ENCODE results near the gene EPS8L2.
"Not testable (repeated sequence)": the region's sequence is repeated elsewhere in the genome, so short reads cannot be mapped to it uniquely, and the experiment has no call there.

EPS8L2 gene

GRCh38 chr11:726278-727220 lies 20.5 kb downstream of the EPS8L2 start:
- peak; percentile 39 for DNase-seq (ENCODE audit: low read depth)

DNA sequence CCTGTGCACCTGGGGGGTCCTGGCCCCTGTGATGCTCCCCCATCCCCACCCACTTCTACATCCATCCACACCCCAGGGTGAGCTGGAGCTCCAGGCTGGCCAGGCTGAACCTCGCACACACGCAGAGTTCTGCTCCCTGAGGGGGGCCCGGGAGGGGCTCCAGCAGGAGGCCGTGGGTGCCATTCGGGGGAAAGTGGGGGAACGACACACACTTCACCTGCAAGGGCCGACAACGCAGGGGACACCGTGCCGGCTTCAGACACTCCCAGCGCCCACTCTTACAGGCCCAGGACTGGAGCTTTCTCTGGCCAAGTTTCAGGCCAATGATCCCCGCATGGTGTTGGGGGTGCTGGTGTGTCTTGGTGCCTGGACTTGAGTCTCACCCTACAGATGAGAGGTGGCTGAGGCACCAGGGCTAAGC lies 21.3 kb downstream of the EPS8L2 start:
- no peak for DNase-seq (ENCODE audit: low read depth)

DNA sequence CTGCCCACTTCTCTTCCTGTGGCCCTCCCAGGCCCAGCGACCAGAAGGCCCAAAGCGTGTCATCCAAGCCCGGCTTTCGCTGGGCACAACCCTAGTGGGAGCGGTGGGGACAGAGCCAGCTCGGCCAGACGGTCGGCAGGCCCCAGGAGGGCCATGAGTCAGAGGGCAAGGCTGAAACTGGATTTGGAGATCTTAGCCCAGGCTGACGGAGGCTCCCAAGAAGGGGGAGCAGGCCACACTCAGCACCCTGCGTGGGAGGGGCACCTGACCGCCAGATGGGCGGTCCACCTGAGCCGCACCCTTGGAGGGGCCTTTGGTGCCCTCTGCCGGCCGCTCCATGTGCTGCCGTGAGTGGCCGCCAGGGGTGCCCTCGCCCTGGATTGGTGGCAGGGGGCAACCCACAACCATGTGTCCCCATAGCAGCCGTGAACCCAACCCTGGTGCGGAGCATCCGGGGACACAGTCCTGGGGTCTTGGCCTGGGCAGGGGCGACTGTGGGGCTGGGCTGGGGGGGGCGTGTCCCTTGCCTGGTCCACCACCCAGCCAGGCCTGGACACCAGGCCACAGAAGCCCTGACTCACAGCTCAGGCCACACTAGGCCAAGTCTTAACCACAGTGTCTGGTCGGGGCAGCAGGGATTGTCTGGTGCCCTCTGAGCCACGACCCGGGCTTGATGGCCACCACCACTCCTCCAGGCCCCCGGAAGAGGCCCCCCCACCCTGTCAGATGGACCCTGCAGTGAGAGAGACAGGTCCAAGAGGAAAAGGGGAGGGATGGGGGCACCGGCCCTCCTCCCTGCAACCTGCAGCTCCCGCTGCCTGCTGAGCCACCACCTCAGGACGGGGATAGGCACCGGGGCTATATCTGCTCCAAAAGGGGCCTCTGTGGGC lies 22.1 kb downstream of the EPS8L2 start:
- DNase-seq (ENCODE audit: low read depth), result peak; percentile 71

DNA sequence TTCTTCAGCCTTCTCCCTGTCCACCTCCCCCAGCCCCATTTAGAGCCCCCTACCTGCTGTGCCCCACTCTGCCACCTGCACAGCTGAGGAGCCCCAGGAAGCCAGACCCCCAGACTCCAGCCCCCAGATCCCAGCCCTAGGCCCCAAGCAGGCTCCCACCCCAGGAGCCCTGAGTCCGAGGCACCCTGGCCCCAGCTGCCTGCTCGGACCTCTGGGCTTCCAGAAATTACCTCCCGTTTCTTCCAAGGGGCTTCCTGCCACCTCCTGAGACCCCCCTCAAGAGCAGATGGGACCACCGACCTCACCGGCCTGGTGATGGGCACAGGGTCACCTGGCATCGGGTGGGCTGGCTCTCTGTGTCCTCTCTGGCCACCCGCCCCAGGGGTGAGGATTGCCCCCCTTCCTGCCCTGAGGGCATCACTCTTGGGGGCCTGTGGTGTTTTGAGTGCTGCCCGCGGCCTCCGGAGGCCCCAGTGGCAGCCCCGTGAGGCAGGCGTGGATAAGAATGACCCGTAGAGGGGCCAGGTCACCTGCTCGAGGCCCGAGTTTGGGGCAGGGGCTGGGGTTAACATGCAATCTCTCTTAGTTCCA lies 23.0 kb downstream of the EPS8L2 start:
- no peak for DNase-seq (ENCODE audit: low read depth)

DNA sequence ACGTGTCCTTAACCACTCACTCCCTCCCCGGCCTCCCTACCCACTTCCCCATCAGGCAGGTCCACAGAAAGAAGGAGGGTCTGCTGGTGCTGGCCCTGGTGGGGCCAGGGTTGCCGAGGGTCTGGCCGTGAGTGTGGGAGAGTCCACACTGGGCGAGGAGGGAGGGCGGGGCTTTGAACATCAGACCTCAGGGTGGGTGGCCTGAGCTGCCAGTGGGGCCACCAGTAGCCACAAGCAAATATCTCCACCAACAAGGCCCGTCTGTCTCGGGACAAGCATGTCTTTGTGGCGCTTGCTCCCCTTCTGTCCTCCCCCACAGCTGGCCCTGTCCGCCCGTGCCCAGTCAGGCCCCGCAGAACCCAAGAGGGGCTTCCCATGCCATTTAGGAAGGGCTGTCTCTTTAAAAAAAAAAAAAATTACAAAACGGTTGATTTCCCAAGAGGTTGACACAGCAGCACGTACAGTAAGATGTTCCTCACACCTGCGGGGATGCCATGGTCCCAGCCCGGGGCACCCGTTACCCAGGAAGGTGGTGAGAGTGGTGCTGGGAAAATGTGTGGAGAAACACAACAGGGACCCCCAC lies 23.6 kb downstream of the EPS8L2 start:
- no peak for DNase-seq (ENCODE audit: low read depth)

GRCh38 chr11:733072-733471 lies 27.0 kb downstream of the EPS8L2 start:
- no peak for DNase-seq (ENCODE audit: low read depth)

DNA sequence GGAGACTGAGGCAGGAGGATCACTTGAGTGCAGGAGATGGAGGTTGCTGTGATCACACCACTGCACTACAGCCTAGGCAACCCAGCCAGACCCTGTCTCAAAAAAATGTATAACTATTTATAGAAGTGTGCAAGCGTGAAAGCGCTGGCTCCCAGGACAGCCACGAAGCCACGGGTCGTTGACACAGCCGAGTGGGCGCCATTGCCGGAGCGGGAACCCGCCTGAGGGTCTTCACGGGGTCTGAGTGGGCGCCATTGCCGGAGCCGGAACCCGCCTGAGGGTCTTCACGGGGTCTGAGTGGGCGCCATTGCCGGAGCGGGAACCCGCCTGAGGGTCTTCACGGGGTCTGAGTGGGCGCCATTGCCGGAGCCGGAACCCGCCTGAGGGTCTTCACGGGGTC lies 28.5 kb downstream of the EPS8L2 start:
- not testable (repeated sequence) for DNase-seq (ENCODE audit: low read depth)

- no peak for DNase-seq (ENCODE audit: low read depth)
These were observed 31.3 kb downstream of the EPS8L2 start for GRCh38 chr11:737366-737765.

DNA sequence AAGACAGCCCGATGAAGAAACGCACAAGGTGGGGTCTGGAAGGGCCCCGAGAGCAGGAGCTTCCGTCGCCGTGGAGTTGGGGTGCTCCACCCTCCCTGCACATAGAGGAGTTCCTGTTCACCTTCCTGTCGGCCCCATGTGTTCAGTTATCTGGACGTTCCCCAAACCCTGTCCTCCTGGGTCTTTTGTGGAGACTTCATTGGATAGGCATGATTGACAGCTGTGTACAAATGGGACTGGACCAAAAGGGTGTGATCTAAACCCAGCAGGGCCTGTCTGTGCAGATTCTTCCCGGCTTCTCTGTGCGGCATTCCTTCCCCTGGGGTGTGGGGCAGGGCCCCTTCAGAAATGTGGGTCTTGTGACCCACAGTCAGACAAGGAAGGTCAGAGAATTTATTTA lies 31.9 kb downstream of the EPS8L2 start:
- not testable (repeated sequence) for DNase-seq (ENCODE audit: low read depth)

DNA sequence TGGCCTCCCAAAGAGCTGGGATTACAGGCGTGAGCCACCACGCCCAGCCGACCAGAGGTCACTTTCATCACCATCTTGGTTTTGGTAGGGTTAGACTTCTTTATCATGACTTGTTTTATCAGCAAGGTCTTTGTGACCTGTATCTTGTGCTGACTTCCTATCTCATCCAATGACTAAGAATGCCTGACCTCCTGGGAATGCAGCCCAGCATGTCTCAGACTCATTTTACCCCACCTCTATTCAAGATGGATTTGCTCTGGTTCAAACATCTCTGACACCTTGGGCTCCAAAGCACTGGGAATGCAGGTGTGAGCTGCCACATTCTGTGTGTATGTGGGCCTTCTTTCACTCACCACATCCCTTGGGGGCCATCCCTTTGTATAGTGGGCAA lies 36.1 kb downstream of the EPS8L2 start:
- DNase-seq (ENCODE audit: low read depth), result no peak

DNA sequence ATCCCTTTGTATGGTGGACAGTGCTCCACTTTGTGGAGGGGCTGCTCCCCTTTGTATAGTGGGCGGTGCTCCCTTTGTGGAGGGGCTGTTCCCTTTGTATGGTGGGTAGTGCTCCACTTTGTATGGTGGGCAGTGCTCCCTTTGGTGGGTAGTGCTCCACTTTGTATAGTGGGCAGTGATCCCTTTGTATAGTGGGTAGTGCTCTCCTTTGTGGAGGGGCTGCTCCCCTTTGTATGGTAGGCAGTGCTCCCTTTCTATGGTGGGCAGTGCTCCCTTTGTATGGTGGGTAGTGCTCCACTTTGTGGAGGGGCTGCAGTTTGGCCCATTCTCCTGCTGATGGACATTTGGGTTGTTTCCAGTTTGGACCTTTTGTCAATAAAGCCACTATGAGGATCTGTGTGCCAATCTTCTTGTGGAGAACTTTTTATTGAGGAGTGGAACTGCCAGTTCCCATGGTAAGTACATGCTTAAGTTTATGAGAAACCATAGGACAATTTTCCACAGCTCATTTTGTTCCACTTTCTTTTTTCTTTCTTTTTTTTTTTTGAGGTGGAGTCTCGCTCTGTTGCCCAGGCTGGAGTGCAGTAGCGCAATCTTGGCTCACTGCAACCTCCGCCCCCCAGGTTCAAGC lies 36.7 kb downstream of the EPS8L2 start:
- DNase-seq (ENCODE audit: low read depth), result no peak

GRCh38 chr11:745428-745827 lies 39.4 kb downstream of the EPS8L2 start:
- no peak for DNase-seq (ENCODE audit: low read depth)

- DNase-seq (ENCODE audit: low read depth), result no peak
These were observed 40.5 kb downstream of the EPS8L2 start for GRCh38 chr11:746289-747157.

DNA sequence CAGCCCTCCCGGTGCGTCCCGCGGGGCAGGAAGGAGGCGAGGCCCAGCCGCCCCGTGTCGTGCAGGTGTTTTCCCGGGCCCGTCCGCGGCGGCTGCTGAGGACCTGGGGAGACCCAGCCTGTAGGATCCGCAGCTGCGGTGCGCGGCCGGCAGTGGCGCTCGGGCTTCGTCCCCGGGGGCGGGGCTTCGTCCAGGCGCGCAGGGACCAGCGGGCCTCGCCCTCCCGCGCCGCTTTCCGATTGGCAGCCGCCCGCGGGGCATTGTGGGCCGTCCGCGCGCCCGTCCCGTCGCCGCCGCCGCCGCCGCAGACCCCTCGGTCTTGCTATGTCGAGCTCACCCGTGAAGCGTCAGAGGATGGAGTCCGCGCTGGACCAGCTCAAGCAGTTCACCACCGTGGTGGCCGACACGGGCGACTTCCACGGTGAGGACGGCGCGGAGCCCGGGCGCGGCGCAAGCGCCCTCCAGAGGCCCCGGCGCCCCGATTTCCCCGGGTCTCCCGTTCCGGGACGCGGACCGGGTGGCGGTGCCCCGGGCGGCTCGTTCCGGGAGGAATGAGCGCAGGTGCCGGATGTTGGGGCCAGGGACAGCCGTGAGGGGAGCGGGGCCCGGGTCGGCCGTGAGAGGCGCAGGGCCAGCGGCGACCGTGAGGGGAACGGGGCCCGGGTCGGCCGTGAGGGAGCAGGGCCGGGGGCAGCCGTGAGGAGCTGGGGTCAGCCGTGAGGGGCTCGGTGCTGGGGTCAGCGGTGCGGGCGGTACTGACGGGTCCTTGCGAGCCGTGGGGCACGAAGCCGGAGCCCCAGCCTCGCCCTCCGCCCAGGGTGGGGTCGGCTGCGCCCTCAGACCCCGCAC lies 41.4 kb downstream of the EPS8L2 start, which contains the start of gene TALDO1:
TSS of gene TALDO1 (plus strand) at position 307 of the 849 bp plus-strand sequence. CDS start at position 325, 18 bp downstream.
- peak; percentile 69 for DNase-seq (ENCODE audit: low read depth)

- DNase-seq (ENCODE audit: low read depth), result no peak
These were observed 42.0 kb downstream of the EPS8L2 start for GRCh38 chr11:748007-748359.

GRCh38 chr11:749731-750130 lies 43.7 kb downstream of the EPS8L2 start:
- no peak for DNase-seq (ENCODE audit: low read depth)

DNA sequence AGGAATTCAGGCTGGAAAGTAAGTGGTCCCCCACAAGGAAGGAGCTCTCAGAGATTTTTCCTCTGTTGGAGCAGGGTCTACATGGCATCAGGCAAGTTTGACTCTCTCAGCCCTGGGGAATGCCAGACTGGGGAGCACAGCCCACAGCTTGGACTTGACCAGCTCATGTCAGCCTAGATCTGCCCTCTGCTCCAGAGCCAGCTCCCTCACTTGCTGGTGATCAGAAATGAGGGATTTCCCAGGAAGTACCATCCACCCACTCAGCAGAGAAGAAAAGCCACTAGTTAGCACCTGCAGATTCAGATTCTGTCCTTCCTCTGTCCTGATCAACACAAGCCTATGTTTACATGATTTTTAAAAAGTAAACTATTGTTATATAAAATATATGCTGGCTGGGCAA lies 54.2 kb downstream of the EPS8L2 start:
- DNase-seq (ENCODE audit: low read depth), result no peak

- no peak for DNase-seq (ENCODE audit: low read depth)
These were observed 55.6 kb downstream of the EPS8L2 start for GRCh38 chr11:761526-762108.

DNA sequence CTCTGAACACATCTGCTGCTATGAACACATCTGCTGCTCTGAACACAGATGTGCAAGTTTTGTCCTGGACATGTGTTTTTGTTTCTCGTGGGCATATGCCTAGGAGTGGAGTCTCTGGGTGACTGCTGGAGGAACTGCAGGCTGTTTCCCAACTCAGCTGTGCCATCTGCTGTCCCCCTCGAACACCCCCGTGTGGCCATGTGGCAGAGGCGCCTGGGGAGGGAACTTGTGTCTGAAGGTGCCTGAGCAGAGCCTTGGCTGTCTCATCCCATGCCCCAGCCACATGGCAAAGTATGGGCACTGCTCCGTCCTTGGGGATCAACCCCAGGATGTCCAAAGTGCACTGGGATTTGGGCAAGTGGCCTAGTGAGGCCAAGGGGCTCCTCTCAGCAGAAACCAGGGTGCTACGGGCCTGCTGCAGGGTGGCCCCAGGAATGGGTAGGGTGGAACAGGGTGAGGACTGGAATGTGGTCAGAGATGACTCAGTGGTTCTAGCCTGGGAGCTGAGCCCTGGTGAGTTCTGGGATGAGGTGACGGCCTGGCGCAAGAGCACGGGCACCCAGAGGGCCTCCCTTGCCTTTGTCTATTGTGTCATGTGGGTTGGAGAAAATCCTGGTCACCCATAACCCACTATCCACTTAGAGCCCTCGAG lies 56.5 kb downstream of the EPS8L2 start:
- no peak for DNase-seq (ENCODE audit: low read depth)

Measured in activated gamma-delta T cell treated with anti-CD3 and anti-CD28 coated beads, Interleukin-2, amount 50 U/mL, for 16 hours (primary cell).